ENCODE measurements around the gene GREB1L.
A peak's percentile ranks its signal among the peaks of the same experiment; 100 is the strongest.

GREB1L gene

DNA sequence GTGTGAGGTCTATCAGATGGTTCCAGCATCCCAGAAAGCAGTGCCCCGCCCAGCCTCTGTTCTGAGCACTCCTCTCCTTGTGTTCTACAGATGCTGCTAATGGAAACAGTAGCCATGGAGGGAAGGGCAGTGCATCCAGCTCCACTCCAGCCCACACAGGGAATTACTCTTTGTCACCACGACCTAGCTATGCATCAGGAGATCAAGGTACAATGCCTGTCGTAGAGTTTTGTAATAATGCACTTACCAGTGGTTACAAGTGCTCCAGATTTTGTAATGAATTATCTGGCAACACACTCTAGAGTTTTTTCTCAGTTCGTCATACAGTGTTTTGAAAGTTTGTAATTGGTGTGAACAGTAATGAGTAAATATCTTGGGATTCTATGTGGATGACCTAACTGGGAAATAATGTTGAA lies 197.4 kb downstream of the GREB1L start:
- TF ChIP-seq CTCF (IDR thresholded peaks at IDR 0.05; ENCODE audit: borderline replicate concordance, control extremely low read depth, extremely low read depth, insufficient read depth, missing control alignments) = no peak
- DNase-seq (ENCODE audit: low spot score) = no peak
- in situ Hi-C loops (cut with MboI; ENCODE audit: low sequenced_read_pairs, unreplicated experiment) = loop anchor here (25.0 kb wide), 1 partner anchor 102 kb away; no protein-coding TSS in a partner anchor

DNA sequence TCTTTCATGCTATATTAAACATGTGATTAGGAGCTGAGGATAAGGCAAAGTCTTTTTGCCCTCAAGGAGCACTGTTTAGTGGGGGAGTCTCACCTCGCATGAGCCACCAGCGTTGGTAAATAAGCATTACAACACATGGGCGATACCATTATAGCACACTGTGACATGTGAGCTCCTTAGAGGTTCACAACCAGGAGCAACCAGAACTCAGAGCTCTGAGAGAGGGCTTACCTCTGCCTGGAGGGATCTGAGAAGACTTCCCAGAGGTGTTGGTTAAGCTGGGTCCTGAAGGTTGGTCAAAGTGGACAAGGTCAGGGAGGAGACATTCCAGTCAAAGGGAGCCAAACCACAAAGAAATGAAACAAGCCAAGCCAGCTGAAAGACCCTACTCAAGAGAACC lies 199.6 kb downstream of the GREB1L start:
- no peak for TF ChIP-seq CTCF (IDR thresholded peaks at IDR 0.05; ENCODE audit: borderline replicate concordance, control extremely low read depth, extremely low read depth, insufficient read depth, missing control alignments)
- in situ Hi-C loops (cut with MboI; ENCODE audit: low sequenced_read_pairs, unreplicated experiment) = loop anchor here (10.0 to 25.0 kb wide), 2 partner anchors 104 to 237 kb away; no protein-coding TSS in a partner anchor
- DNase-seq (ENCODE audit: low spot score) = no peak

GRCh38 chr18:21443776-21444464 lies 201.9 kb downstream of the GREB1L start:
- no peak for DNase-seq (ENCODE audit: low spot score)
- in situ Hi-C loops (cut with MboI; ENCODE audit: low sequenced_read_pairs, unreplicated experiment) = loop anchor here (10.0 to 25.0 kb wide), 2 partner anchors 107 to 239 kb away; no protein-coding TSS in a partner anchor
- no peak for TF ChIP-seq CTCF (IDR thresholded peaks at IDR 0.05; ENCODE audit: borderline replicate concordance, control extremely low read depth, extremely low read depth, insufficient read depth, missing control alignments)

DNA sequence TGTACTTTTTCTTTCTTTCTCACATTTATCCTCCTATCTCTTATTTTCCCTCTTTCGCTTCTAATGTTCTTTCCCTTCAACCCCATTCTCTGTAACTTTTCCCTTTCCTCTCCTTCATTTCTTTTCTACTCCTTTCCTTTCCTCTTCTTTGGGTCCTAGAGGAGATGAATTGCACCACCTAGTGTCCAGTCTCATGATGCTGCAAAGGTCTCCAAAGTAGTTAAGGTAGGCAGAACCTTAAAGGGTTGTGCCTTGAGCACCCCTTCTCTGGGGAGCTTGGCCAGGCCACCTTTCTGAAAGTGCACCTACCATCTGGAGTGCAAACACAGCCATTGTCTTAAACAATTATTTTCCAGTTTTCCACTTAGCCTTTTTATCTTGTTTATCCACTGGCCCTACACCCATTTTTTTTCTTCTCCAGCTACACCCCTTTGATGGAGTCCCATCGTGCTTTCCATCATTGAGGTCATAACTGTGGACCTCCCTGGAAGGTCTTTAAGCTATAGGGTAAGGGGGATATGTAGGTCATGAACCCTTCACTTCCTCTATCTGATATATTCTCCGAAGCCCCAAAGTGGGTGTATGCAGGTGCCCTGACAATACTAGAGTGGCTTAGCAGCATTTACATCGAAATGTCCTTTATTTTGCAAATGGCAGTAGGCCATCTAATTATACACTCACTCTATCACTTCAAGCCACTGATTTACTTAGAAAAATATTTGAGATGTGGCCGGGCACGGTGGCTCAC lies 202.6 kb downstream of the GREB1L start:
- DNase-seq (ENCODE audit: low spot score) = peak; percentile 62
- in situ Hi-C loops (cut with MboI; ENCODE audit: low sequenced_read_pairs, unreplicated experiment) = loop anchor here (10.0 to 25.0 kb wide), 2 partner anchors 107 to 240 kb away; no protein-coding TSS in a partner anchor
- TF ChIP-seq CTCF (IDR thresholded peaks at IDR 0.05; ENCODE audit: borderline replicate concordance, control extremely low read depth, extremely low read depth, insufficient read depth, missing control alignments) = peak; percentile 57

DNA sequence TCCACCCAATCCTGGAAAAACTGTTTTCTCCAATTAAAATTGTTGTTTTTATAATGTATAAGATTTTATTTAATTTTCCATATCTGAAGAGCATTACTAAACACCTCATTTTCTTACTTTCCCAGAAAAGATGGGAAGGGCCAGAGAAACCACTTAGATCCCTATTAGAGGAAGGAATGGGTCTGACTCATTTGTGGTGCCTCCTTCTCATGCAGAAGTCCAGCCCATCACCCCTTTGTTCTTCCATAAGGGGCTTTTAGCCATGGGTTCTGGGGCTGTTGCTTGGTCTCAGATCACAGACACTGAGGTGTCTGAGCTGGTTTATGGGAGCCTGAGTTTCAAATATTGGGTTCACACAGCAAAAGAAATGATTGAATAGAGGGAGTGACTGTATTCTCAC lies 206.3 kb downstream of the GREB1L start:
- no peak for TF ChIP-seq CTCF (IDR thresholded peaks at IDR 0.05; ENCODE audit: borderline replicate concordance, control extremely low read depth, extremely low read depth, insufficient read depth, missing control alignments)
- in situ Hi-C loops (cut with MboI; ENCODE audit: low sequenced_read_pairs, unreplicated experiment) = loop anchor here (10.0 to 25.0 kb wide), 2 partner anchors 111 to 243 kb away; no protein-coding TSS in a partner anchor
- DNase-seq (ENCODE audit: low spot score) = no peak

DNA sequence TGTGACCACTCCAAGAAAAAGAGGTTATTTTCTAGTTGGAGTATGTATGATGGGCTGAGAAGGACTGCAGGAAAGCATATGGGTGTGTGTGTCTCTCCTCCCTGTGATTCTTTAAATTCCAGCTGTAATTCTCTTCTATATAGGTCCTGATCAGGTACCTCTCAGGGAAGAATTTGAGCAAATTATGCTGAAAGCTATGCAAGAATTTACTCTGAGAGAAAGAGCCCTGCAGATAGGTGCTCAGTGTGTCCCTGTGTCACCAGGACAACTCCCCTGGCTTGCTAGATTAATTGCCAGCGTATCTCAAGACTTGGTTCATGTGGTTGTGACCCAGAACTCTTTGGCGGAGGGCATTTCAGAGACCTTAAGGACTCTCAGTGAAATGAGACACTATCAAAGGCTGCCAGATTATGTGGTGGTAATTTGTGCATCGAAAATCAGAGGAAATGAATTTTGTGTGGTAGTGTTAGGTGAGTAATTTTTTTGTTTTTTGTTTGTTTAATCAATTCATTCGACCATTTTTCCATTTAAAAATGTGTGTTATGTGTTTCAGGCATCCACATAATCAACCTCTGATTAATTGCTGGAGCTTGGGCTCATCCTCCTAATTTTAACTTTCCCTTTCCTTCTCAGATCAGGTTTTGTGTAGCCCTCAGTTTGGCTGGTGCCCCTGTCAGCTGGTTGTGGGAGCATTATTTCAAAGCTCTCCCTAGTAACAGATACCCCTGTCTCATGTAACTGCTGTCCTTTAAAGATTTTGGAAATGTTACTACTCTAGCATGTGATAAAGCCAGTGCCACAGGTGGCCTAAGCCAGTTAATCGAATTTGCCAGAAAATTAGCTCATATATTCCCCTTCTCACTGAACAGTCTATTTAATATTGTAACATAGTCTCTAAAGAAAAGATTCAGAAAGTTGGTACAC lies 207.6 kb downstream of the GREB1L start:
- TF ChIP-seq CTCF (IDR thresholded peaks at IDR 0.05; ENCODE audit: borderline replicate concordance, control extremely low read depth, extremely low read depth, insufficient read depth, missing control alignments) = no peak

More for the DNA sequence above, 207.6 kb downstream of the GREB1L start:
- DNase-seq (ENCODE audit: low spot score) = no peak
- in situ Hi-C loops (cut with MboI; ENCODE audit: low sequenced_read_pairs, unreplicated experiment) = loop anchor here (10.0 to 25.0 kb wide), 2 partner anchors 112 to 245 kb away; no protein-coding TSS in a partner anchor

Data from GM13976 (cell line).